Right lobe of liver (tissue), 6 donors: ENCODE results near the gene ARHGAP25. TPM values are rescaled to one million over a fixed set of nuclear protein-coding genes. Genes with fewer than 3 reads are reported as not detected.
A peak's percentile ranks its signal among the peaks of the same experiment; 100 is the strongest.

Source experiments
- ATAC-seq, 4 donors: fragments of 200-7000 bp; cut with Tn5 transposase; one replicate each; pipeline ENCODE4 v1.9.1; 2020; ENCODE audit warnings: mild to moderate bottlenecking in 4 of 4, moderate library complexity in 4 of 4
- DNase-seq, 3 donors: peaks; one replicate each; pipeline ENCODE4 v3.0.0-alpha.2; 2020
- H3K27ac ChIP-seq, 3 donors: fragments of 200-600 bp; one replicate each; pipeline ENCODE4 v1.8.0; 2022
- H3K27me3 ChIP-seq, 2 donors: fragments of 200-600 bp; one replicate each; pipeline ENCODE4 v1.8.0; 2022
- H3K36me3 ChIP-seq, 4 donors: fragments of 200-600 bp; sonication (generic) in 1 of 4; one replicate each; pipeline versions ENCODE4 v1.5.1 to v1.8.0; 2017 to 2022; ENCODE audit warnings: control low read depth in 1 of 4
- H3K4me1 ChIP-seq, 4 donors: fragments of 200-600 bp; sonication (generic) in 1 of 4; one replicate each; pipeline versions ENCODE4 v1.5.1 to v1.8.0; 2017 to 2022; ENCODE audit warnings: control low read depth in 1 of 4
- H3K4me3 ChIP-seq, 3 donors: fragments of 200-600 bp; one replicate each; pipeline ENCODE4 v1.8.0; 2022
- H3K9me3 ChIP-seq, 4 donors: fragments of 200-600 bp; sonication (generic) in 1 of 4; one replicate each; pipeline versions ENCODE4 v1.5.1 to v1.8.0; 2017 to 2022; ENCODE audit warnings: control low read depth in 1 of 4
- CTCF ChIP-seq, 4 donors: fragments of 200-600 bp in 3 of 4; fragments of 450-650 bp in 1 of 4; IDR thresholded peaks; one replicate each; pipeline versions ENCODE4 v1.5.1 to v1.8.0; 2016 to 2022; ENCODE audit warnings: antibody characterized with exemption in 4 of 4, mild to moderate bottlenecking in 2 of 4
- POLR2A ChIP-seq: fragments of 450-650 bp; IDR thresholded peaks from one replicate; pipeline ENCODE4 v1.6.1; 2017; ENCODE audit warnings: antibody characterized with exemption, mild to moderate bottlenecking
- WGBS: methylation state at CpG from one replicate; pipeline ENCODE4 v1.1.6; 2018; ENCODE audit warnings: low coverage, low lambda C conversion rate; ENCODE audit not compliant: insufficient coverage; ENCODE audit errors: missing lambda C conversion rate; 5-methylcytosine and 5-hydroxymethylcytosine counted together
- intact Hi-C, 2 donors: fragments of 100-400 bp; cut with DNase I; formaldehyde crosslinking; loops; one replicate each; pipeline versions ENCODE4 v1.11.2 to v1.14.1; 2022
- total RNA-seq, 6 experiments: library from RNA; depleted of rRNA in 2 of 6; stranded (reverse); fragments of >200 nt in 2 of 6; fragmentation: NEBNext Ultra II Directional in 3 of 6; extraction: Animal tissue kit (Norgen Biotek cat#: 25700) in 3 of 6; gene quantifications; one replicate each; pipeline versions ENCODE4 v1.1.0 to v1.2.4, GENCODE V29; 2016 to 2023
- donor health status: DM: no; HTN: yes; CAD: no.
- donor health status: DM: no; HTN: no; CAD: no.
- donor health status: DM: no; HTN: no; CAD: no.
- donor health status: DM: no; HTN: yes; CAD: no.
- donor health status: DM: no; HTN: yes; CAD: no.

ARHGAP25 gene
- total RNA-seq, 6 experiments from 2014 or later, result 3.3 to 9.8 (median 5.0) TPM

GRCh38 chr2:68809324-68810240, 75.0 kb downstream of the ARHGAP25 start:
- no peaks in the 10 kb centered on the region for H3K27me3 ChIP-seq
- DNase-seq, result peak in 1 of 3 donors; percentile 34
- H3K4me3 ChIP-seq, result no peak overlapping the region
- intact Hi-C loops, result no loop called here
- H3K4me1 ChIP-seq, result no peaks in the 10 kb centered on the region
- H3K9me3 ChIP-seq, result no peaks in the 10 kb centered on the region
- H3K36me3 ChIP-seq, result peaks cover 0 to 8% (median 0%) of the 10 kb centered on the region in 4 donors
- no peak overlapping the region for H3K27ac ChIP-seq
- no peak for ATAC-seq
- 79% methylated on average over 2 of the region's 2 CpGs for WGBS
- TF ChIP-seq POLR2A, result no peak
- TF ChIP-seq CTCF (IDR thresholded peaks at IDR 0.05), result no peak

DNA sequence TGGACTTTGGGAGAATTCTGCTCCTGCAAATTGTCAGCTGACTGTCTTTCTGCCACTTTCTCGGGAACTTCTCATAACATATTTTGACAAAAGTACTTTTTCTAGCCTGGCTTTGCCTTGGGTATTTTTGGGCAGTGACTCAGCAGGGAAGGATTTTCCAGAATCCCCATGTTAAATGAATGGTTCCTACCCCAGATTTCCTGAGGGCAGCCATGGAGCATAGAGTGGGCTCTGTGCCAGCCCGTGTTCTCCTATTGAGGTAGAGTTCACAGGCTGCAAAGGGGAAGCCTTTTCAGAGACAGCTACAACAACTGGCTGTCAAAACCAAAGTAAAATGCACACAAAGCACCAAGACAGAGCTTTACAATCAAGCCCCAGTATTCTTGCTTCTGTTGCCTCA, 76.8 kb downstream of the ARHGAP25 start:
- peaks cover 0 to 11% (median 0%) of the 10 kb centered on the region in 4 donors for H3K36me3 ChIP-seq
- WGBS, result 11% methylated on average over 1 of the region's 2 CpGs

GRCh38 chr2:68812251-68812650, 77.6 kb downstream of the ARHGAP25 start:
- WGBS, result 45% methylated on average over 5 of the region's 6 CpGs
- peak in 1 of 3 donors; percentile 44 for DNase-seq

More for the DNA sequence above, 76.8 kb downstream of the ARHGAP25 start:
- Histone ChIP-seq H3K4me3 (no peak overlapping the region), H3K9me3 (no peaks in the 10 kb centered on the region), H3K27me3 (no peaks in the 10 kb centered on the region), H3K27ac (peak overlapping the region in 1 of 3 donors; percentile 10), H3K4me1 (no peaks in the 10 kb centered on the region)
- ATAC-seq (peak; percentile 48 to 71 (median 58)), DNase-seq (peak in 2 of 3 donors; percentile 61 to 65)
- intact Hi-C loops, result no loop called here
- no peak for TF ChIP-seq CTCF (IDR thresholded peaks at IDR 0.05)
- TF ChIP-seq POLR2A, result no peak

DNA sequence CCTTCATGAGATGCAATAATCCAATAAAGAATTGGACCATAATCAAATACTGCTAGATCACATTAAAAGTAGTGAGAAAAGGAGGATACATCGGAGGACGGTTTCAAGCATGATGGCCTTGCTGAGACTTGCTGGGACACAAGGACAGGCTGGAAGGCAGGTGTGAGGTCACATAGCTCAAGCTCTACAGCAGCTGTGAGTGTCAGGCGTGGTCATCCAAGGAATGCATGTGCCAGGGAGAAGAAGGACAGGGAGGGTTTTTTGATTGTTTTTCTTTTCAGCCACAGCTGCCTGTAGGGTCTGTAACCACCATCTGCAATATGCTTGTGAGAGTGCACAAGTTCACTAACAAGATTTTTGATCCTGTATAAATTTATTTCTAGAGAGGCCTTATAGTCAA, 79.0 kb downstream of the ARHGAP25 start:
- Histone ChIP-seq H3K4me1 (no peaks in the 10 kb centered on the region), H3K27me3 (no peaks in the 10 kb centered on the region), H3K4me3 (no peak overlapping the region), H3K9me3 (no peaks in the 10 kb centered on the region), H3K27ac (no peak overlapping the region), H3K36me3 (peaks cover 0 to 11% (median 0%) of the 10 kb centered on the region in 4 donors)
- ATAC-seq, result no peak
- no peak for TF ChIP-seq POLR2A
- no peak for TF ChIP-seq CTCF (IDR thresholded peaks at IDR 0.05)
- WGBS, result 86% methylated on average over 3 of the region's 3 CpGs
- intact Hi-C loops, result no loop called here
- peak in 1 of 3 donors; percentile 25 for DNase-seq

More at GRCh38 chr2:68812251-68812650, 77.6 kb downstream of the ARHGAP25 start:
- intact Hi-C loops, result no loop called here
- Histone ChIP-seq H3K27ac (no peak overlapping the region), H3K36me3 (peaks cover 0 to 11% (median 0%) of the 10 kb centered on the region in 4 donors), H3K27me3 (no peaks in the 10 kb centered on the region), H3K4me1 (no peaks in the 10 kb centered on the region), H3K4me3 (no peak overlapping the region), H3K9me3 (no peaks in the 10 kb centered on the region)
- ATAC-seq, result peak in 3 of 4 donors; percentile 20 to 34 (median 31)
- TF ChIP-seq POLR2A, result no peak
- no peak for TF ChIP-seq CTCF (IDR thresholded peaks at IDR 0.05)
